ENCODE data around the gene NTMT1. TPM values are rescaled to one million over a fixed set of nuclear protein-coding genes. Genes with fewer than 3 reads are reported as not detected.

The NTMT1 gene
- total RNA-seq, 1 donor from 2014 or later: 49.5 TPM

- no peak for DNase-seq (ENCODE audit: low spot score)
- intact Hi-C loops (cut with DNase I): loop anchor here (5.0 kb wide), 1 partner anchor 291 kb away; no protein-coding TSS in a partner anchor
Measured at GRCh38 chr9:129612815-129613519, 13.0 kb upstream of the NTMT1 start.

GRCh38 chr9:129613520-129614175 is 12.3 kb upstream of the NTMT1 start:
- DNase-seq (ENCODE audit: low spot score): no peak
- intact Hi-C loops (cut with DNase I): loop anchor here (5.0 kb wide), 1 partner anchor 291 kb away; no protein-coding TSS in a partner anchor

- intact Hi-C loops (cut with DNase I): loop anchor here (5.0 kb wide), 1 partner anchor 293 kb away; no protein-coding TSS in a partner anchor
- DNase-seq (ENCODE audit: low spot score): no peak
Measured at GRCh38 chr9:129614932-129615331, 11.0 kb upstream of the NTMT1 start.

- intact Hi-C loops (cut with DNase I): no loop called here
- DNase-seq (ENCODE audit: low spot score): no peak
Measured at GRCh38 chr9:129615407-129616285, 10.3 kb upstream of the NTMT1 start.

GRCh38 chr9:129617167-129617566 is 8.8 kb upstream of the NTMT1 start:
- no peak for DNase-seq (ENCODE audit: low spot score)
- intact Hi-C loops (cut with DNase I): no loop called here

- intact Hi-C loops (cut with DNase I): no loop called here
- DNase-seq (ENCODE audit: low spot score): no peak
Measured at GRCh38 chr9:129619787-129620668, 5.9 kb upstream of the NTMT1 start.

- no peak for DNase-seq (ENCODE audit: low spot score)
- intact Hi-C loops (cut with DNase I): no loop called here
Measured at GRCh38 chr9:129620669-129621295, 5.2 kb upstream of the NTMT1 start, which contains the start of gene C9orf50. TSS of gene C9orf50 (minus strand) at chr9:129621101. CDS start at chr9:129620574, 527 bp downstream.

- no peak for DNase-seq (ENCODE audit: low spot score)
- intact Hi-C loops (cut with DNase I): no loop called here
Measured at GRCh38 chr9:129623331-129623730, 2.6 kb upstream of the NTMT1 start.

- intact Hi-C loops (cut with DNase I): no loop called here
- no peak for DNase-seq (ENCODE audit: low spot score)
Measured at GRCh38 chr9:129624168-129624759, 1.7 kb upstream of the NTMT1 start.

- no peak for DNase-seq (ENCODE audit: low spot score)
- intact Hi-C loops (cut with DNase I): no loop called here
Measured at GRCh38 chr9:129624947-129625346, 1.0 kb upstream of the NTMT1 start.

GRCh38 chr9:129626625-129627284 is 792 bp downstream of the NTMT1 start:
- intact Hi-C loops (cut with DNase I): no loop called here
- no peak for DNase-seq (ENCODE audit: low spot score)

- intact Hi-C loops (cut with DNase I): no loop called here
- no peak for DNase-seq (ENCODE audit: low spot score)
Measured at GRCh38 chr9:129627556-129628440, 1.8 kb downstream of the NTMT1 start.

- no peak for DNase-seq (ENCODE audit: low spot score)
- intact Hi-C loops (cut with DNase I): no loop called here
Measured at GRCh38 chr9:129628709-129629108, 2.7 kb downstream of the NTMT1 start.

- intact Hi-C loops (cut with DNase I): no loop called here
- no peak for DNase-seq (ENCODE audit: low spot score)
Measured at GRCh38 chr9:129629251-129629820, 3.4 kb downstream of the NTMT1 start.

GRCh38 chr9:129630967-129631673 is 5.2 kb downstream of the NTMT1 start:
- intact Hi-C loops (cut with DNase I): no loop called here
- DNase-seq (ENCODE audit: low spot score): no peak

- DNase-seq (ENCODE audit: low spot score): no peak
Measured at GRCh38 chr9:129631674-129632129, 5.7 kb downstream of the NTMT1 start.

More at GRCh38 chr9:129631674-129632129, 5.7 kb downstream of the NTMT1 start:
- intact Hi-C loops (cut with DNase I): no loop called here

Measured in cardiac septum (tissue), 1 donor.